CD14-positive monocyte (primary cell): Measurements from ENCODE around the gene TACC3. TPM values are rescaled to one million over a fixed set of nuclear protein-coding genes. Genes with fewer than 3 reads are reported as not detected.
"Not testable (repeated sequence)": the region's sequence is repeated elsewhere in the genome, so short reads cannot be mapped to it uniquely, and the experiment has no call there.

Source experiments
- DNase-seq, 3 donors: peaks; one replicate each; pipeline ENCODE4 v3.0.0-alpha.2; 2011 to 2022
- H2AFZ ChIP-seq: 2 replicates; pipeline ENCODE4 v1.6.0; 2012; ENCODE audit warnings: mild to moderate bottlenecking, low read depth, low read length, inconsistent platforms; ENCODE audit not compliant: insufficient read depth, poor library complexity, severe bottlenecking
- H3K27ac ChIP-seq, 2 donors: 1 replicate in 1 of 2; 2 replicates in 1 of 2; pipeline ENCODE4 v1.5.1; 2012 to 2013; ENCODE audit warnings: low read length in 2 of 2, control low read depth in 1 of 2, inconsistent platforms in 1 of 2, low read depth in 1 of 2, mild to moderate bottlenecking in 1 of 2
- H3K27me3 ChIP-seq, 2 donors: one replicate each; pipeline versions ENCODE4 v1.6.0 to v1.6.1; 2011 to 2013; ENCODE audit warnings: low read length in 2 of 2; ENCODE audit not compliant: control insufficient read depth in 2 of 2, insufficient read depth in 2 of 2
- H3K36me3 ChIP-seq, 2 donors: replicated peaks in 1 of 2; 1 replicate in 1 of 2; 2 replicates in 1 of 2; pipeline versions ENCODE4 v1.5.1 to v1.6.1; 2012 to 2013; ENCODE audit warnings: low read length in 2 of 2, control low read depth in 1 of 2, inconsistent platforms in 1 of 2, mild to moderate bottlenecking in 1 of 2; ENCODE audit not compliant: insufficient read depth in 2 of 2, control insufficient read depth in 1 of 2
- H3K4me1 ChIP-seq, 2 donors: 1 replicate in 1 of 2; 2 replicates in 1 of 2; pipeline versions ENCODE4 v1.5.1 to v1.6.1; 2012 to 2013; ENCODE audit warnings: low read length in 2 of 2, control low read depth in 1 of 2, inconsistent platforms in 1 of 2, mild to moderate bottlenecking in 1 of 2, moderate library complexity in 1 of 2; ENCODE audit not compliant: insufficient read depth in 2 of 2, control insufficient read depth in 1 of 2
- H3K4me2 ChIP-seq: replicated peaks from 2 replicates; pipeline ENCODE3; 2012; ENCODE audit warnings: low read length, moderate library complexity, mild to moderate bottlenecking; ENCODE audit not compliant: poor library complexity, severe bottlenecking; ENCODE audit errors: extremely low read depth
- H3K4me3 ChIP-seq, 3 experiments: fragments of 200-600 bp in 1 of 3; sonication (generic) in 1 of 3; replicated peaks in 1 of 3; 1 replicate in 2 of 3; 2 replicates in 1 of 3; pipeline ENCODE4 v1.5.1; 2011 to 2013; ENCODE audit warnings: low read length in 3 of 3, mild to moderate bottlenecking in 3 of 3, control low read depth in 2 of 3, low read depth in 2 of 3, inconsistent platforms in 1 of 3, moderate library complexity in 1 of 3
- H3K79me2 ChIP-seq: 2 replicates; pipeline ENCODE4 v1.6.0; 2012; ENCODE audit warnings: mild to moderate bottlenecking, control low read depth, inconsistent platforms, low read length, moderate library complexity; ENCODE audit not compliant: insufficient read depth
- H3K9ac ChIP-seq: 2 replicates; pipeline ENCODE4 v1.6.0; 2017; ENCODE audit warnings: low read length, mild to moderate bottlenecking; ENCODE audit not compliant: insufficient read depth, poor library complexity, severe bottlenecking
- H3K9me3 ChIP-seq, 2 donors: replicated peaks in 1 of 2; 1 replicate in 1 of 2; 2 replicates in 1 of 2; pipeline versions ENCODE4 v1.5.1 to v1.6.1; 2012 to 2013; ENCODE audit warnings: low read length in 2 of 2, control low read depth in 1 of 2; ENCODE audit not compliant: control insufficient read depth in 1 of 2, insufficient read depth in 1 of 2
- H4K20me1 ChIP-seq: 2 replicates; pipeline ENCODE4 v1.6.0; 2012; ENCODE audit warnings: mild to moderate bottlenecking, low read length, control low read depth, moderate library complexity; ENCODE audit not compliant: insufficient read depth
- H3K27ac Mint-ChIP-seq, 7 donors: one replicate each; pipeline ENCODE4 v1.8.0; 2020; ENCODE audit warnings: mild to moderate bottlenecking in 7 of 7, mixed read lengths in 7 of 7, moderate library complexity in 6 of 7, inconsistent platforms in 2 of 7
- H3K27me3 Mint-ChIP-seq, 3 donors: one replicate each; pipeline ENCODE4 v1.8.0; 2021 to 2022; ENCODE audit warnings: low read depth in 3 of 3, mild to moderate bottlenecking in 3 of 3, mixed read lengths in 3 of 3, moderate library complexity in 3 of 3, inconsistent platforms in 1 of 3
- H3K36me3 Mint-ChIP-seq, 2 donors: one replicate each; pipeline ENCODE4 v1.8.0; 2020; ENCODE audit warnings: mixed read lengths in 2 of 2, inconsistent platforms in 1 of 2, mild to moderate bottlenecking in 1 of 2
- H3K4me1 Mint-ChIP-seq: one replicate; pipeline ENCODE4 v1.8.0; 2020; ENCODE audit warnings: mild to moderate bottlenecking, mixed read lengths
- H3K4me3 Mint-ChIP-seq, 2 donors: one replicate each; pipeline ENCODE4 v1.8.0; 2020; ENCODE audit warnings: mild to moderate bottlenecking in 2 of 2, mixed read lengths in 2 of 2, moderate library complexity in 1 of 2
- H3K9me3 Mint-ChIP-seq, 7 donors: one replicate each; pipeline ENCODE4 v1.8.0; 2020 to 2022; ENCODE audit warnings: mixed read lengths in 7 of 7, mild to moderate bottlenecking in 6 of 7, moderate library complexity in 6 of 7, inconsistent platforms in 2 of 7
- WGBS: methylation state at CpG from one replicate; pipeline ENCODE4 v1.1.5; 2013; ENCODE audit warnings: missing lambda C conversion rate; ENCODE audit not compliant: insufficient coverage; 5-methylcytosine and 5-hydroxymethylcytosine counted together
- intact Hi-C, 2 donors: fragments of 100-400 bp; cut with micrococcal nuclease; formaldehyde crosslinking; loops; one replicate each; pipeline versions ENCODE4 v1.15.0 to v1.15.1; 2023
- polyA plus RNA-seq, 3 donors: library from polyadenylated mRNA; depleted of rRNA in 1 of 3; unstranded in 2 of 3; stranded (reverse) in 1 of 3; fragments of 300-500 nt in 2 of 3; fragments of >200 nt in 1 of 3; fragmentation: Illumina TruSeq in 2 of 3; gene quantifications; 1 replicate in 2 of 3; 2 replicates in 1 of 3; pipeline ENCODE4 v1.2.3, GENCODE V29; 2012 to 2021
- TF ChIP-seq, protein P1 (sequence below): fragments of 200-600 bp; IDR thresholded peaks from one replicate; pipeline ENCODE4 v1.8.0; 2022; ENCODE audit warnings: antibody characterized with exemption, mild to moderate bottlenecking

The TACC3 gene
- polyA plus RNA-seq, 3 donors, result 43.7 to 84.2 (median 56.6) TPM

DNA sequence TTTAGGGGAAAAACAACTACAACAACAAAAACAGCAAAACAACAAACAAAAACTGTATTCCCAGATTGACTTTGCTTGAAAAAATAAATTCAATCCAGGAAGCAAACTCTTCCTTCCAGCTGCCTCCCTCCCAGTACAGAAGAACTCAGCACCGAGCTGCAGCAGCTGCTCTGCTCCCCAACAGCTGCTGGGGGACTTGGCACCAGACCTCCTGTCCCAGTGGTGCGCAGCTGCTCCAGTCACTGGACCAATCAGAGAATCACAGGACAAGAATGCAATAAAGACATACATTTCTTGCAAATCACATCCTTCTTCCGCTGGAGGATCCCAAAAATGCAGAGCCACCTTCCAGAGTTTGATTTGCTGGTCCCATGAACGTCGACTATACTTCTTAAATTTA is 25.4 kb upstream of the TACC3 start:
- Mint-ChIP-seq H3K27me3 (no peaks in the 10 kb centered on the region), H3K4me3 (no peak overlapping the region), H3K9me3 (no peaks in the 10 kb centered on the region), H3K4me1 (peaks cover 8% of the 10 kb centered on the region), H3K36me3 (peaks cover 62 to 87% of the 10 kb centered on the region in 2 donors), H3K27ac (peak overlapping the region in 5 of 7 donors; percentile 12 to 83 (median 40))
- no peaks in the 10 kb centered on the region for H3K9me3 ChIP-seq
- H3K36me3 ChIP-seq, result peaks cover 59 to 90% of the 10 kb centered on the region in 2 donors
- no peak overlapping the region for H3K4me2 ChIP-seq
- no peak for DNase-seq
- no peak overlapping the region for H3K27ac ChIP-seq
- H4K20me1 ChIP-seq, result peaks cover 3% of the 10 kb centered on the region
- TF ChIP-seq, protein P1, sequence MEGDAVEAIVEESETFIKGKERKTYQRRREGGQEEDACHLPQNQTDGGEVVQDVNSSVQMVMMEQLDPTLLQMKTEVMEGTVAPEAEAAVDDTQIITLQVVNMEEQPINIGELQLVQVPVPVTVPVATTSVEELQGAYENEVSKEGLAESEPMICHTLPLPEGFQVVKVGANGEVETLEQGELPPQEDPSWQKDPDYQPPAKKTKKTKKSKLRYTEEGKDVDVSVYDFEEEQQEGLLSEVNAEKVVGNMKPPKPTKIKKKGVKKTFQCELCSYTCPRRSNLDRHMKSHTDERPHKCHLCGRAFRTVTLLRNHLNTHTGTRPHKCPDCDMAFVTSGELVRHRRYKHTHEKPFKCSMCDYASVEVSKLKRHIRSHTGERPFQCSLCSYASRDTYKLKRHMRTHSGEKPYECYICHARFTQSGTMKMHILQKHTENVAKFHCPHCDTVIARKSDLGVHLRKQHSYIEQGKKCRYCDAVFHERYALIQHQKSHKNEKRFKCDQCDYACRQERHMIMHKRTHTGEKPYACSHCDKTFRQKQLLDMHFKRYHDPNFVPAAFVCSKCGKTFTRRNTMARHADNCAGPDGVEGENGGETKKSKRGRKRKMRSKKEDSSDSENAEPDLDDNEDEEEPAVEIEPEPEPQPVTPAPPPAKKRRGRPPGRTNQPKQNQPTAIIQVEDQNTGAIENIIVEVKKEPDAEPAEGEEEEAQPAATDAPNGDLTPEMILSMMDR, result no peak
- H3K4me1 ChIP-seq, result peaks cover 0 to 12% of the 10 kb centered on the region in 2 donors
- H3K9ac ChIP-seq, result no peak overlapping the region
- intact Hi-C loops, result loop anchor here in 1 of 2 donors (2.0 kb wide), 1 partner anchor 25 kb away; the partner anchor contains the start of genes TACC3 and TMEM129
- peaks cover 17% of the 10 kb centered on the region for H3K79me2 ChIP-seq
- no peak overlapping the region for H3K4me3 ChIP-seq
- 90% methylated on average over 2 of the region's 5 CpGs for WGBS
- no peaks in the 10 kb centered on the region for H3K27me3 ChIP-seq
- no peak overlapping the region for H2AFZ ChIP-seq

GRCh38 chr4:1701671-1702070 is 19.6 kb upstream of the TACC3 start:
- peaks cover 34 to 83% of the 10 kb centered on the region in 2 donors for H3K36me3 ChIP-seq
- H3K9ac ChIP-seq, H3K9me3 Mint-ChIP-seq, intact Hi-C loops, H3K27me3 ChIP-seq, H3K27me3 Mint-ChIP-seq, H3K9me3 ChIP-seq: not testable (repeated sequence)
- peak overlapping the region; percentile 49 to 66 for H3K27ac ChIP-seq
- H3K79me2 ChIP-seq, result peaks cover 74% of the 10 kb centered on the region
- peak overlapping the region; percentile 71 for H3K4me2 ChIP-seq
- peaks cover 18% of the 10 kb centered on the region for H4K20me1 ChIP-seq
- DNase-seq, result peak in 2 of 3 donors; percentile 48 to 57
- H3K4me1 Mint-ChIP-seq, result peaks cover 22% of the 10 kb centered on the region
- H3K4me1 ChIP-seq, result peaks cover 14 to 27% of the 10 kb centered on the region in 2 donors
- peak overlapping the region; percentile 24 for H2AFZ ChIP-seq
- peak overlapping the region in 2 of 3 experiments; percentile 16 to 58 for H3K4me3 ChIP-seq
- peak overlapping the region; percentile 28 to 90 (median 79) for H3K27ac Mint-ChIP-seq
- H3K36me3 Mint-ChIP-seq, result peaks cover 55 to 81% of the 10 kb centered on the region in 2 donors
- H3K4me3 Mint-ChIP-seq, result peak overlapping the region; percentile 25 to 78
- WGBS, result 42% methylated on average over 6 of the region's 8 CpGs
